Fibroblast of lung (primary cell): ENCODE results near the gene KANTR. TPM values are rescaled to one million over a fixed set of nuclear protein-coding genes. Genes with fewer than 3 reads are reported as not detected.

ENCODE experiments used
- DNase-seq, 2 donors: peaks; one replicate each; pipeline versions ENCODE4 v3.0.0 to v3.0.0-alpha.2; 2010; ENCODE audit warnings: low read depth in 2 of 2
- H2AFZ ChIP-seq: 2 replicates; pipeline ENCODE4 v1.5.1; 2012; ENCODE audit warnings: low read length, control low read depth, inconsistent platforms
- H3K27ac ChIP-seq: 2 replicates; pipeline ENCODE4 v1.5.1; 2011; ENCODE audit warnings: low read length, control low read depth; ENCODE audit not compliant: insufficient read depth
- H3K27me3 ChIP-seq: 2 replicates; pipeline ENCODE4 v1.5.1; 2011; ENCODE audit warnings: mild to moderate bottlenecking, low read length; ENCODE audit not compliant: control insufficient read depth, insufficient read depth
- H3K36me3 ChIP-seq: 2 replicates; pipeline ENCODE4 v1.5.1; 2011; ENCODE audit warnings: low read length; ENCODE audit not compliant: control insufficient read depth, insufficient read depth
- H3K4me1 ChIP-seq: 2 replicates; pipeline ENCODE4 v1.5.1; 2011; ENCODE audit warnings: low read length; ENCODE audit not compliant: control insufficient read depth, insufficient read depth; ENCODE audit errors: extremely low read depth
- H3K4me2 ChIP-seq: 2 replicates; pipeline ENCODE4 v1.5.1; 2011; ENCODE audit warnings: low read length, control low read depth; ENCODE audit not compliant: insufficient read depth; ENCODE audit errors: extremely low read depth
- H3K4me3 ChIP-seq, 4 experiments: fragments of 200-600 bp in 1 of 4; sonication (generic) in 1 of 4; replicated peaks in 1 of 4; 2 replicates each; pipeline ENCODE4 v1.5.1; 2011 to 2016; ENCODE audit warnings: low read length in 4 of 4, low read depth in 3 of 4, mild to moderate bottlenecking in 3 of 4, control low read depth in 2 of 4, inconsistent platforms in 1 of 4, mixed read lengths in 1 of 4; ENCODE audit not compliant: insufficient read depth in 1 of 4; ENCODE audit errors: control extremely low read depth in 1 of 4
- H3K79me2 ChIP-seq: 2 replicates; pipeline ENCODE4 v1.5.1; 2012; ENCODE audit warnings: mild to moderate bottlenecking, low read length, inconsistent platforms; ENCODE audit not compliant: control insufficient read depth, insufficient read depth
- H3K9ac ChIP-seq: 2 replicates; pipeline ENCODE4 v1.5.1; 2011; ENCODE audit warnings: mild to moderate bottlenecking, low read length, control low read depth; ENCODE audit not compliant: insufficient read depth
- H3K9me3 ChIP-seq: 2 replicates; pipeline ENCODE4 v1.5.1; 2012; ENCODE audit warnings: low read depth, low read length; ENCODE audit not compliant: control insufficient read depth, insufficient read depth
- H4K20me1 ChIP-seq: 2 replicates; pipeline ENCODE4 v1.5.1; 2011; ENCODE audit warnings: low read length; ENCODE audit not compliant: control insufficient read depth, insufficient read depth; ENCODE audit errors: extremely low read depth
- CTCF ChIP-seq, 2 donors: IDR thresholded peaks in 1 of 2; conservative IDR thresholded peaks in 1 of 2; 1 replicate in 1 of 2; 2 replicates in 1 of 2; pipeline ENCODE4 v1.5.1; 2011 to 2012; ENCODE audit warnings: low read length in 2 of 2, control low read depth in 1 of 2, inconsistent platforms in 1 of 2, low read depth in 1 of 2, mild to moderate bottlenecking in 1 of 2
- EZH2 ChIP-seq: IDR thresholded peaks from 2 replicates; pipeline ENCODE4 v1.5.1; 2012; ENCODE audit warnings: low read length, control low read depth, mild to moderate bottlenecking; ENCODE audit errors: missing control alignments
- polyA plus RNA-seq, 2 donors: library from polyadenylated mRNA; depleted of rRNA in 1 of 2; stranded (reverse) in 1 of 2; unstranded in 1 of 2; fragments of >200 nt; gene quantifications; 2 replicates each; pipeline ENCODE4 v1.2.1, GENCODE V29; 2011 to 2012; ENCODE audit warnings: missing spikeins in 1 of 2
- total RNA-seq: library from RNA; depleted of rRNA; stranded (reverse); fragments of >200 nt; gene quantifications from 2 replicates; pipeline ENCODE4 v1.2.1, GENCODE V29; 2014

The KANTR gene
- total and polyA plus RNA-seq, 2 donors (not counting 1 experiment from before 2014, with no cell fraction given): 2.4 to 7.1 TPM

- Histone ChIP-seq H3K79me2 (no peaks in the 10 kb centered on the region), H4K20me1 (no peaks in the 10 kb centered on the region), H3K27me3 (no peaks in the 10 kb centered on the region), H3K4me2 (no peak overlapping the region), H3K9me3 (no peaks in the 10 kb centered on the region), H3K36me3 (no peaks in the 10 kb centered on the region), H3K4me1 (peaks cover 4% of the 10 kb centered on the region), H3K9ac (no peak overlapping the region), H3K27ac (no peak overlapping the region), H2AFZ (no peak overlapping the region), H3K4me3 (no peak overlapping the region)
- no peak for TF ChIP-seq CTCF (conservative IDR thresholded peaks at IDR 0.05 in 1 of 2, IDR thresholded peaks at IDR 0.05 in 1 of 2; ENCODE audit: low read depth in 1 of 2, low read length in 2 of 2)
- TF ChIP-seq EZH2: no peak
- peak in 1 of 2 donors; percentile 31 for DNase-seq
These were observed 31.6 kb downstream of the KANTR start for GRCh38 chrX:53125506-53125905.

- Histone ChIP-seq H3K9ac (no peak overlapping the region), H4K20me1 (no peaks in the 10 kb centered on the region), H3K9me3 (no peaks in the 10 kb centered on the region), H3K27me3 (no peaks in the 10 kb centered on the region), H3K4me3 (no peak overlapping the region), H3K79me2 (no peaks in the 10 kb centered on the region), H3K4me2 (no peak overlapping the region), H3K4me1 (peaks cover 4% of the 10 kb centered on the region), H3K27ac (no peak overlapping the region), H2AFZ (no peak overlapping the region), H3K36me3 (no peaks in the 10 kb centered on the region)
- no peak for DNase-seq
- TF ChIP-seq CTCF (conservative IDR thresholded peaks at IDR 0.05 in 1 of 2, IDR thresholded peaks at IDR 0.05 in 1 of 2; ENCODE audit: low read depth in 1 of 2, low read length in 2 of 2) (no peak), EZH2 (no peak)
These were observed 32.4 kb downstream of the KANTR start for GRCh38 chrX:53126377-53126776.

- Histone ChIP-seq H3K27me3 (no peaks in the 10 kb centered on the region), H3K27ac (peak overlapping the region; percentile 45), H2AFZ (no peak overlapping the region), H3K4me3 (no peak overlapping the region), H3K4me1 (peaks cover 4% of the 10 kb centered on the region), H4K20me1 (no peaks in the 10 kb centered on the region), H3K9me3 (no peaks in the 10 kb centered on the region), H3K36me3 (no peaks in the 10 kb centered on the region), H3K9ac (no peak overlapping the region), H3K4me2 (peak overlapping the region; percentile 23), H3K79me2 (no peaks in the 10 kb centered on the region)
- TF ChIP-seq CTCF (conservative IDR thresholded peaks at IDR 0.05 in 1 of 2, IDR thresholded peaks at IDR 0.05 in 1 of 2; ENCODE audit: low read depth in 1 of 2, low read length in 2 of 2): no peak
- no peak for TF ChIP-seq EZH2
- peak; percentile 14 to 30 for DNase-seq
These were observed 34.3 kb downstream of the KANTR start for GRCh38 chrX:53128097-53128749.
